ENCODE results near the gene CCR5AS.
"Not testable (repeated sequence)": the region's sequence is repeated elsewhere in the genome, so short reads cannot be mapped to it uniquely, and the experiment has no call there.

CCR5AS gene

GRCh38 chr3:46334741-46335478 is 72.0 kb downstream of the CCR5AS start:
- Histone ChIP-seq H3K4me2 (peak overlapping the region; percentile 61), H3K27ac (peak overlapping the region; percentile 85), H3K4me1 (ENCODE audit: insufficient read depth) (peaks cover 7% of the 10 kb centered on the region), H3K79me2 (no peaks in the 10 kb centered on the region), H3K9me2 (replicated peaks; ENCODE audit: insufficient read depth) (no peaks in the 10 kb centered on the region), H3K4me3 (no peak overlapping the region), H2AFZ (no peak overlapping the region), H3K36me3 (replicated peaks; ENCODE audit: insufficient read depth, low read depth) (no peaks in the 10 kb centered on the region), H3K9me3 (ENCODE audit: low read depth) (no peaks in the 10 kb centered on the region), H3K27me3 (no peaks in the 10 kb centered on the region), H4K20me1 (ENCODE audit: insufficient read depth, poor library complexity, severe bottlenecking) (no peaks in the 10 kb centered on the region)
- DNase-seq (ENCODE audit: low spot score): peak; percentile 49
- TF ChIP-seq CTCF (IDR thresholded peaks at IDR 0.05; ENCODE audit: poor library complexity) (no peak), EZH2 (IDR thresholded peaks at IDR 0.05; ENCODE audit: borderline replicate concordance) (no peak), EZH2phosphoT487 (IDR thresholded peaks at IDR 0.05; ENCODE audit: low read depth, severe bottlenecking, unreplicated experiment) (no peak)
- WGBS (ENCODE audit: low lambda C conversion rate, missing lambda C conversion rate): 34% methylated on average over 4 of the region's 4 CpGs

- H3K4me3 ChIP-seq; DNase-seq (ENCODE audit: low spot score): not testable (repeated sequence)
Measured at GRCh38 chr3:46330676-46331075, 76.2 kb downstream of the CCR5AS start.

GRCh38 chr3:46325645-46326300 is 81.1 kb downstream of the CCR5AS start:
- no peak overlapping the region for H2AFZ ChIP-seq
- H3K4me3 ChIP-seq: no peak overlapping the region
- 72% methylated on average over 1 of the region's 1 CpG for WGBS (ENCODE audit: low lambda C conversion rate, missing lambda C conversion rate)
- no peaks in the 10 kb centered on the region for H3K27me3 ChIP-seq
- no peaks in the 10 kb centered on the region for H3K4me1 ChIP-seq (ENCODE audit: insufficient read depth)
- H3K4me2 ChIP-seq: no peak overlapping the region
- TF ChIP-seq EZH2phosphoT487 (IDR thresholded peaks at IDR 0.05; ENCODE audit: low read depth, severe bottlenecking, unreplicated experiment) (no peak), CTCF (IDR thresholded peaks at IDR 0.05; ENCODE audit: poor library complexity) (no peak), EZH2 (IDR thresholded peaks at IDR 0.05; ENCODE audit: borderline replicate concordance) (no peak)
- no peak for DNase-seq (ENCODE audit: low spot score)
- no peaks in the 10 kb centered on the region for H4K20me1 ChIP-seq (ENCODE audit: insufficient read depth, poor library complexity, severe bottlenecking)
- no peaks in the 10 kb centered on the region for H3K9me3 ChIP-seq (ENCODE audit: low read depth)
- no peak overlapping the region for H3K27ac ChIP-seq
- H3K9me2 ChIP-seq (replicated peaks; ENCODE audit: insufficient read depth): no peaks in the 10 kb centered on the region
- no peaks in the 10 kb centered on the region for H3K79me2 ChIP-seq
- H3K36me3 ChIP-seq (replicated peaks; ENCODE audit: insufficient read depth, low read depth): no peaks in the 10 kb centered on the region

More at GRCh38 chr3:46330676-46331075, 76.2 kb downstream of the CCR5AS start:
- not testable (repeated sequence) for H2AFZ ChIP-seq; H3K27me3 ChIP-seq; H3K27ac ChIP-seq; H3K79me2 ChIP-seq; H3K4me2 ChIP-seq; H3K9me2 ChIP-seq (replicated peaks; ENCODE audit: insufficient read depth); H3K9me3 ChIP-seq (ENCODE audit: low read depth); H4K20me1 ChIP-seq (ENCODE audit: insufficient read depth, poor library complexity, severe bottlenecking); H3K4me1 ChIP-seq (ENCODE audit: insufficient read depth); H3K36me3 ChIP-seq (replicated peaks; ENCODE audit: insufficient read depth, low read depth)
- 93% methylated on average over 3 of the region's 3 CpGs for WGBS (ENCODE audit: low lambda C conversion rate, missing lambda C conversion rate)

GRCh38 chr3:46324036-46324435 is 82.8 kb downstream of the CCR5AS start:
- no peaks in the 10 kb centered on the region for H3K27me3 ChIP-seq
- TF ChIP-seq EZH2phosphoT487 (IDR thresholded peaks at IDR 0.05; ENCODE audit: low read depth, severe bottlenecking, unreplicated experiment) (no peak), EZH2 (IDR thresholded peaks at IDR 0.05; ENCODE audit: borderline replicate concordance) (no peak), CTCF (IDR thresholded peaks at IDR 0.05; ENCODE audit: poor library complexity) (no peak)
- no peaks in the 10 kb centered on the region for H4K20me1 ChIP-seq (ENCODE audit: insufficient read depth, poor library complexity, severe bottlenecking)
- H3K4me1 ChIP-seq (ENCODE audit: insufficient read depth): no peaks in the 10 kb centered on the region
- no peak overlapping the region for H3K4me2 ChIP-seq
- no peaks in the 10 kb centered on the region for H3K36me3 ChIP-seq (replicated peaks; ENCODE audit: insufficient read depth, low read depth)
- no peaks in the 10 kb centered on the region for H3K9me2 ChIP-seq (replicated peaks; ENCODE audit: insufficient read depth)
- H3K79me2 ChIP-seq: no peaks in the 10 kb centered on the region
- WGBS (ENCODE audit: low lambda C conversion rate, missing lambda C conversion rate): 67% methylated on average over 2 of the region's 2 CpGs
- no peak for DNase-seq (ENCODE audit: low spot score)
- H3K27ac ChIP-seq: peak overlapping the region; percentile 11
- no peak overlapping the region for H3K4me3 ChIP-seq
- no peak overlapping the region for H2AFZ ChIP-seq
- no peaks in the 10 kb centered on the region for H3K9me3 ChIP-seq (ENCODE audit: low read depth)

Measured in hepatocyte (in vitro differentiated cells).